Measurements from ENCODE around the gene FZD10. TPM values are rescaled to one million over a fixed set of nuclear protein-coding genes. Genes with fewer than 3 reads are reported as not detected.
A peak's percentile ranks its signal among the peaks of the same experiment; 100 is the strongest.

FZD10 gene
- total RNA-seq, 1 donor from 2014 or later = 1.0 TPM

DNA sequence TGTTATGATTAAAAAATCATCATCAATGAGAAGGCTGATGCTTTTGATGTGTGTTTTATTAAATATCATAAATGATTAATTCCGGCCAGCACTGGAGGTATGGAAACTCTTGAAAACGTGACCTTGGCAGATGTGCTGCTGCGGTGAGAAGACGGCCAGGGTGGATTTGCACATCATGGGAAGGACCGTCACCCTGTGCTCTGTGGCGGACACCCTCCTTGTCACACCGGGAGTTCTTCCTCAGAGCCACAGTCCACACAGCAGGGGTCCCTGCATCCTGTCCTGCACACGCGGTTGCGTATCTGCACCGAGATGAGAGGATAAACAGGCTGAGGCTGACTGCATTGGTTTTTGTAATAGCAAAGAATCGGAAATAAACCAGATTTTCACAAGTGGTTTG lies 33.5 kb downstream of the FZD10 start:
- DNase-seq (ENCODE audit: low read depth) = no peak
- H3K4me3 ChIP-seq (ENCODE audit: low read depth, low read length) = no peak overlapping the region
- TF ChIP-seq, protein P1, sequence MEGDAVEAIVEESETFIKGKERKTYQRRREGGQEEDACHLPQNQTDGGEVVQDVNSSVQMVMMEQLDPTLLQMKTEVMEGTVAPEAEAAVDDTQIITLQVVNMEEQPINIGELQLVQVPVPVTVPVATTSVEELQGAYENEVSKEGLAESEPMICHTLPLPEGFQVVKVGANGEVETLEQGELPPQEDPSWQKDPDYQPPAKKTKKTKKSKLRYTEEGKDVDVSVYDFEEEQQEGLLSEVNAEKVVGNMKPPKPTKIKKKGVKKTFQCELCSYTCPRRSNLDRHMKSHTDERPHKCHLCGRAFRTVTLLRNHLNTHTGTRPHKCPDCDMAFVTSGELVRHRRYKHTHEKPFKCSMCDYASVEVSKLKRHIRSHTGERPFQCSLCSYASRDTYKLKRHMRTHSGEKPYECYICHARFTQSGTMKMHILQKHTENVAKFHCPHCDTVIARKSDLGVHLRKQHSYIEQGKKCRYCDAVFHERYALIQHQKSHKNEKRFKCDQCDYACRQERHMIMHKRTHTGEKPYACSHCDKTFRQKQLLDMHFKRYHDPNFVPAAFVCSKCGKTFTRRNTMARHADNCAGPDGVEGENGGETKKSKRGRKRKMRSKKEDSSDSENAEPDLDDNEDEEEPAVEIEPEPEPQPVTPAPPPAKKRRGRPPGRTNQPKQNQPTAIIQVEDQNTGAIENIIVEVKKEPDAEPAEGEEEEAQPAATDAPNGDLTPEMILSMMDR (conservative IDR thresholded peaks at IDR 0.05; ENCODE audit: low read depth, low read length) = no peak

DNA sequence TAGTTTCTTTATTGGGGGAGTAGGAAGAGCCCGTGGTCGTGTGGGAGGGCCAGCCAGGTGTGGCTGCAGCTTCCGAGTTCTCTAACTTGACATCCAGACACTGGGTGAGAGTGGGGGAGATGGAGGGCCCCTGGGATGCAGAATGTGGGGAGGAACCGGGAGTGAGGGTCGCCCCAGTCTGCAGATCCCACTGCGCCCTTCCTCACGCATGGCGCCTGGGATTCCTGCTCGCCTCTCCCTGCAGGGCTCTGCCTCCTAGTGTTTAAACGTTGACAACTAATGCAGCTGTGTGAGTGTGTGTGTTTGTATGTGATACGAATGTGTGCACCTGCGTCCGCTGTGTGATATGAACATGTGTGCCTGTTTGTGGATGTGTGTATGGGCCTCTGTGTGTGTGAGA lies 34.6 kb downstream of the FZD10 start:
- TF ChIP-seq, protein P1 (conservative IDR thresholded peaks at IDR 0.05; ENCODE audit: low read depth, low read length) = peak; percentile 6
- no peak for DNase-seq (ENCODE audit: low read depth)
- H3K4me3 ChIP-seq (ENCODE audit: low read depth, low read length) = no peak overlapping the region

DNA sequence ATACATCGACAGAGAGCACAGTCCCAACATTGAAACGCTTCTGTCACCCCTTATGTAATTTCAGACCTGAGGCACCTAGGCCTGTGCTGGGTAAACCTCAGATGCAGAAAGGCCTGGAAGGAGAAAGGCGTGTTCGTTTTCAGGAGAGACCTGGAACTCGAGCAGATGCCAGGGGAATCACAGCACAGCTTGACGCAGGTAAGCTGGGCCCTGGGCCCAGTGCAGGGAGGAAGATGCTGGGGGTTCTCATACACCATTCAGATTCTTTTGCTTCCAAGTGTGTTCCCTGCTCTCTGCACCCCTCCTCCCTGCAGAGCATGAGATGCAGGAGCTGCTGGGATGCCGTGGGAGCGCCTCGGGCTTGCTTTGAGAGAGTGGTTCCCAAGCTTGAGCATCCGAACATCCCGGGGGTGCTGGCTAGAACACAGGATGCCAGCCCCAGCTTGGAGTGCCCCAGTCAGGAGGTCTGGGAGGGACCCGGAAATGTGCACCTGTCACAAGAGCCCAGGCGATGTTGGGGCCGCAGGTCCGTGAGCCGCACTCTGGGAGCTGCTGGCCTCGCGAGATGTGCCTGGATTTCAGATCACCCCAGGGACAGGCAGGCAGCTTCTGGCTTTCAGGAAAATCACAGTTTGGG lies 35.9 kb downstream of the FZD10 start:
- TF ChIP-seq, protein P1 (conservative IDR thresholded peaks at IDR 0.05; ENCODE audit: low read depth, low read length) = no peak

DNA sequence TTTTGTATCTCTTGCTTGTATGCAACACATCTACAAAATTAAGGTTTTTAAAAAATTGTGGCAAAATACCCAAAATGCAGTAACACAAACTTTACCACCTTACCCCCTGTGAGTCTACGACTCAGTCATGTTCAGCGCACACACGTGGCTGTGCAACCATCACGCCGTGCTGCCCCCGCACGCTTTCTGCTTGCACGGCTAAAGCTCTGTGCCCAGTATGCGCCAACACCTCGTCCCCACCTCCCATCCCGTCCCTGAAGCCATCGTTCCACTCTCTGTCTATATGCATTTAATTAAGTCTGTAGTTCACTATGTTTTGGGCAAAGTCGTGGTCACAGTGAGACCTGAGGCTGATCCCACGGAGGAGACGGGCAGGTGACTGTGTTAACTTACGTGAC lies 36.4 kb downstream of the FZD10 start:
- no peak overlapping the region for H3K4me3 ChIP-seq (ENCODE audit: low read depth, low read length)
- TF ChIP-seq, protein P1 (conservative IDR thresholded peaks at IDR 0.05; ENCODE audit: low read depth, low read length) = no peak
- DNase-seq (ENCODE audit: low read depth) = no peak

More for the DNA sequence above, 35.9 kb downstream of the FZD10 start:
- no peak overlapping the region for H3K4me3 ChIP-seq (ENCODE audit: low read depth, low read length)
- no peak for DNase-seq (ENCODE audit: low read depth)

DNA sequence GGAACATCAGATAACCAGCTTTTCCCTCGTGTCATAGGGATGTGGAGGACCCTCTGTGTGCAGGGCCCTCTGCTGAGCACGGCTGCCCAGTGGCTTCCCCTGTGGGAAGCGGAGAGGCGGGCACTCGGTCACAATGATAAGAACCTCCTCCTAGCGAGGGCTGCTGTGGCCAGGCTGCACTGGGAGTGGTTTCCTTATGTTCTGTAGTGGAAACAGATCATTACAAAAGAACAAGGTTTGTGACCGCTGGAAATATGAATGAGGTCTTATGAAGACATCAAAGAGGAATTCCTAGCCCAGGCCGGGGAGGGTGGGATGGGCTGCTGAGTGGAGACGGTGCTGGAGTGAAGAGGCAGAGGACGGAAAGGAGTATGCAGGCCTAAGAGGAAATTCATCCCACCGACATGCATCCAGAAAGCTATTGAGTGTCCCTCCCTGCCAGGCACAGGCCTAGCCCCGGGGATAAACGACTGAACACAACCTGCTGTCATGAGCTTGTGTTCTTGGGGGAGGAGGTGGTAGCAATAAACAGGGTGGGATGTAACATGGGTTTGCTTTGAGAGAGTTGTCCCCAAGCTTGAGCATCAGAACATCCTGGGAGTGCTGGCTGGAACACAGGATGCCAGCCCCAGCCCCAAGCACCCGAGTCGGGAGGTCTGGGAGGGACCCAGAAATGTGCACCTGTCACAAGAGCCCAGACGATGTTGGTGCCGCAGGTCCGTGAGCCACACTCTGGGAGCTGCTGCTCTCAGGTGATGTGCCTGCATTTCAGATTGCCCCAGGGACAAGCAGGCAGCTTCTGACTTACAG lies 37.5 kb downstream of the FZD10 start:
- DNase-seq (ENCODE audit: low read depth) = no peak
- TF ChIP-seq, protein P1 (conservative IDR thresholded peaks at IDR 0.05; ENCODE audit: low read depth, low read length) = no peak
- H3K4me3 ChIP-seq (ENCODE audit: low read depth, low read length) = no peak overlapping the region

DNA sequence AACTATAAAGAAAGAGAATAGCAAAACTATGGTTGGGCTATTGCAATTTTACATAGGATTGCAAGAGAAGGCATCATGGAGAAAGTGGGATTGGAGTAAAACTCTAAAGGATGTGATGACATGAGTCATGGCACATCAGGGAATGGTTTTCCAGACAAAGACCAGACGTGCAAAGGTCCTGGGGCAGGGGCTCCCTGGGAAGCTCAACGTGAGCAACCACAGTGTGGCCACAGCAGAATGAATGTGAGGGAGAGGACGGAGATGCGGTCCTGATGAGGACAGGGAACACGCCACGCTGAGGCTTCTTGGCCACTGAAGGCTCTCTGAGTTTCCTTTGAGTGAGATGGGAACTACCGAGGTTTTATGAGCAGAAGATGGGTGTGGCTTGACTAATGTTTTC lies 38.2 kb downstream of the FZD10 start:
- no peak for DNase-seq (ENCODE audit: low read depth)
- TF ChIP-seq, protein P1 (conservative IDR thresholded peaks at IDR 0.05; ENCODE audit: low read depth, low read length) = no peak

More for the DNA sequence above, 38.2 kb downstream of the FZD10 start:
- H3K4me3 ChIP-seq (ENCODE audit: low read depth, low read length) = no peak overlapping the region

All from epithelial cell of proximal tubule (primary cell).